ENCODE measurements around the gene PEX19.

PEX19 gene

GRCh38 chr1:160282807-160283206 lies 2.1 kb downstream of the PEX19 start:
- no peak overlapping the region for H3K27ac ChIP-seq (ENCODE audit: insufficient read depth, low read depth, low read length, poor library complexity, severe bottlenecking)
- H3K27me3 ChIP-seq (ENCODE audit: control insufficient read depth, insufficient read depth, low read length, poor library complexity, severe bottlenecking), result no peaks in the 10 kb centered on the region
- WGBS, 2 experiments, result 85 to 89% methylated on average over 7 of the region's 7 CpGs
- peaks cover 10% of the 10 kb centered on the region for H3K4me1 ChIP-seq (ENCODE audit: control insufficient read depth, insufficient read depth, low read length)
- no peak overlapping the region for H3K4me3 ChIP-seq (ENCODE audit: insufficient read depth, low read depth, low read length)
- peaks cover 36% of the 10 kb centered on the region for H3K36me3 ChIP-seq (ENCODE audit: control insufficient read depth, insufficient read depth, low read length)
- H3K9me3 ChIP-seq (ENCODE audit: control insufficient read depth, low read length), result no peaks in the 10 kb centered on the region

GRCh38 chr1:160277987-160278386 lies 6.9 kb downstream of the PEX19 start:
- Histone ChIP-seq H3K4me1 (ENCODE audit: control insufficient read depth, insufficient read depth, low read length) (no peaks in the 10 kb centered on the region), H3K27me3 (ENCODE audit: control insufficient read depth, insufficient read depth, low read length, poor library complexity, severe bottlenecking) (no peaks in the 10 kb centered on the region), H3K9me3 (ENCODE audit: control insufficient read depth, low read length) (no peaks in the 10 kb centered on the region), H3K36me3 (ENCODE audit: control insufficient read depth, insufficient read depth, low read length) (peaks cover 36% of the 10 kb centered on the region), H3K27ac (ENCODE audit: insufficient read depth, low read depth, low read length, poor library complexity, severe bottlenecking) (no peak overlapping the region), H3K4me3 (ENCODE audit: insufficient read depth, low read depth, low read length) (no peak overlapping the region)
- 89 to 98% methylated on average over 2 to 4 of the region's 4 CpGs for WGBS, 2 experiments

GRCh38 chr1:160277330-160277729 lies 7.6 kb downstream of the PEX19 start:
- H3K27ac ChIP-seq (ENCODE audit: insufficient read depth, low read depth, low read length, poor library complexity, severe bottlenecking), result no peak overlapping the region
- no peaks in the 10 kb centered on the region for H3K4me1 ChIP-seq (ENCODE audit: control insufficient read depth, insufficient read depth, low read length)
- H3K27me3 ChIP-seq (ENCODE audit: control insufficient read depth, insufficient read depth, low read length, poor library complexity, severe bottlenecking), result no peaks in the 10 kb centered on the region
- peaks cover 36% of the 10 kb centered on the region for H3K36me3 ChIP-seq (ENCODE audit: control insufficient read depth, insufficient read depth, low read length)
- H3K9me3 ChIP-seq (ENCODE audit: control insufficient read depth, low read length), result no peaks in the 10 kb centered on the region
- no peak overlapping the region for H3K4me3 ChIP-seq (ENCODE audit: insufficient read depth, low read depth, low read length)
- 93 to 95% methylated on average over 2 of the region's 2 CpGs for WGBS, 2 experiments

DNA sequence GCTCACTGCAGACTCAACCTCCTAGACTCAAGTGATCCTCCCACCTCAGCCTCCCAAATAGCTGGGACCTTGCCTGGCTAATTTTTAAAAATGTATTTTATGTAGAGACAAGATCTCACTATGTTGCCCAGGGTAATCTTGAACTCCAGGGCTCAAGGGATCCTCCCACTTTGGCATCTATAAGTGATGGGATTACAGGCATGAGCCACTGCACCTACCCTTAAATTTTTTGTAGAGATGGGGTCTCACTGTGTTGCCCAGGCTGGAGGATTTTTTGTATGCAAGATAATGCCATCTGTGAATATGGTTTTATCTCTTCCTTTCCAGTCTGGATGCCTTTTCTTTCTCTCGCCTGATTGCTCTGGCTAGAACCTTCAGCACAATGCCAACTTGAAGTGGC lies 13.9 kb downstream of the PEX19 start:
- Histone ChIP-seq H3K36me3 (ENCODE audit: control insufficient read depth, insufficient read depth, low read length) (no peaks in the 10 kb centered on the region), H3K4me3 (ENCODE audit: insufficient read depth, low read depth, low read length) (no peak overlapping the region), H3K4me1 (ENCODE audit: control insufficient read depth, insufficient read depth, low read length) (no peaks in the 10 kb centered on the region), H3K27ac (ENCODE audit: insufficient read depth, low read depth, low read length, poor library complexity, severe bottlenecking) (no peak overlapping the region), H3K27me3 (ENCODE audit: control insufficient read depth, insufficient read depth, low read length, poor library complexity, severe bottlenecking) (no peaks in the 10 kb centered on the region), H3K9me3 (ENCODE audit: control insufficient read depth, low read length) (no peaks in the 10 kb centered on the region)
- 82 to 83% methylated on average over 1 of the region's 1 CpG for WGBS, 2 experiments

DNA sequence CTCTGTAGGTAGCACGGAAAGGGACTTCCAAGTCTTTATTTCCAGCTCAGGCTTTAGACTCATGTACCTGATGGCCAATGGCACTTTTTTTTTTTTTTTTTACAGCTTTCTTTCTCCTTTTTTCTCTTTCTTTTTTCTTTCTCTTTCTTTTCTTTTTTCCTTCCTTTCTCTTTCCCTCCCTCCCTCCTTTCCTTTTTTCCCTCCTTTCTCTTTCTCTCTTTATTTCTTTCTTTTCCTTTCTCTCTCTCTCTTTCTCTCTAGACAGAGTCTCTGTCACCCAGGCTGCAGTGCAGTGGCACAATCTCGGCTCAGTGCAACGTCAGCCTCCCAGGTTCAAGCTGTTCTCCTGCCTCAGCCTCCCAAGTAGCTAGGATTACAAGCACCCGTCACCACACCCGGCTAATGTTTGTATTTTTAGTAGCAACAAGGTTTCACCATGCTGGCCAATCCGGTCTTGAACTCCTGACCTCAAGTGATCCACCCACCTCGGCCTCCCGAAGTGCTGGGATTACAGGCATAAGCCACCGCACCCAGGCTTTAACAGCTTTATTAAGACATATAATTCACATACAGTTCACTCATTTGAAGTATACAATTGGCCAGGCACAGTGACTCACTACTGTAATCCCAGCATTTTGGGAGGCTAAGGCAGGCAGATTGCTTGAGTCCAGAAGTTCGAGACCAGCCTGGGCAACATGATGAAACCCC lies 17.5 kb downstream of the PEX19 start:
- no peak overlapping the region for H3K4me3 ChIP-seq (ENCODE audit: insufficient read depth, low read depth, low read length)
- 79 to 80% methylated on average over 10 of the region's 10 CpGs for WGBS, 2 experiments
- no peak overlapping the region for H3K27ac ChIP-seq (ENCODE audit: insufficient read depth, low read depth, low read length, poor library complexity, severe bottlenecking)
- H3K4me1 ChIP-seq (ENCODE audit: control insufficient read depth, insufficient read depth, low read length), result no peaks in the 10 kb centered on the region
- no peaks in the 10 kb centered on the region for H3K9me3 ChIP-seq (ENCODE audit: control insufficient read depth, low read length)
- H3K27me3 ChIP-seq (ENCODE audit: control insufficient read depth, insufficient read depth, low read length, poor library complexity, severe bottlenecking), result peaks cover 10% of the 10 kb centered on the region
- H3K36me3 ChIP-seq (ENCODE audit: control insufficient read depth, insufficient read depth, low read length), result no peaks in the 10 kb centered on the region

- Histone ChIP-seq H3K9me3 (ENCODE audit: control insufficient read depth, low read length) (no peaks in the 10 kb centered on the region), H3K4me1 (ENCODE audit: control insufficient read depth, insufficient read depth, low read length) (peaks cover 12% of the 10 kb centered on the region), H3K27me3 (ENCODE audit: control insufficient read depth, insufficient read depth, low read length, poor library complexity, severe bottlenecking) (peaks cover 10% of the 10 kb centered on the region), H3K4me3 (ENCODE audit: insufficient read depth, low read depth, low read length) (no peak overlapping the region), H3K36me3 (ENCODE audit: control insufficient read depth, insufficient read depth, low read length) (no peaks in the 10 kb centered on the region), H3K27ac (ENCODE audit: insufficient read depth, low read depth, low read length, poor library complexity, severe bottlenecking) (no peak overlapping the region)
- WGBS, 2 experiments, result 91 to 97% methylated on average over 4 of the region's 4 CpGs
These were observed 20.1 kb downstream of the PEX19 start for GRCh38 chr1:160264795-160265307.

GRCh38 chr1:160261893-160262794 lies 22.8 kb downstream of the PEX19 start, which contains the start of gene DCAF8:
TSS of gene DCAF8 (minus strand) at chr1:160262549. CDS start at chr1:160244008, 18,541 bp downstream.
- no peaks in the 10 kb centered on the region for H3K36me3 ChIP-seq (ENCODE audit: control insufficient read depth, insufficient read depth, low read length)
- H3K27me3 ChIP-seq (ENCODE audit: control insufficient read depth, insufficient read depth, low read length, poor library complexity, severe bottlenecking), result peaks cover 10% of the 10 kb centered on the region
- H3K27ac ChIP-seq (ENCODE audit: insufficient read depth, low read depth, low read length, poor library complexity, severe bottlenecking), result peak within 1 kb of the TSS; percentile 86
- H3K4me3 ChIP-seq (ENCODE audit: insufficient read depth, low read depth, low read length), result peak within 1 kb of the TSS; percentile 99
- no peaks in the 10 kb centered on the region for H3K9me3 ChIP-seq (ENCODE audit: control insufficient read depth, low read length)
- H3K4me1 ChIP-seq (ENCODE audit: control insufficient read depth, insufficient read depth, low read length), result peaks cover 21% of the 10 kb centered on the region
- WGBS, 2 experiments, result 0% methylated on average over 67 of the region's 67 CpGs

DNA sequence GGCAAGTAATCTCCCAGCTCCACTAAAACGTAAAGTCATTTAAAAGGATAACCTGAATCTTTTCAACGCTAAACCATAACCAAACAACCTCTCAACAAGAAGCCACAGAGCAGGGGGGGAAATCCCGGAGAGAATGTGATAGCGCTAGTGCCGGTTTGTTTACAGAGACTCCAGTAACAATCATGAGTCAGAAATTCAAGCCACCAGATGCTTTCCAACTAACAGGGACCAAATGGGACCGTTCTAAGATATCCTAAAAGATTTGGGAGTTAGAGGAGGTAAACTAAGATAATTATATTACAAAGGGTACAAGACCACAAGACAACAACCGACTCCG lies 23.4 kb downstream of the PEX19 start:
- H3K4me1 ChIP-seq (ENCODE audit: control insufficient read depth, insufficient read depth, low read length), result peaks cover 23% of the 10 kb centered on the region
- WGBS, 2 experiments, result 0 to 1% methylated on average over 7 to 8 of the region's 8 CpGs

DNA sequence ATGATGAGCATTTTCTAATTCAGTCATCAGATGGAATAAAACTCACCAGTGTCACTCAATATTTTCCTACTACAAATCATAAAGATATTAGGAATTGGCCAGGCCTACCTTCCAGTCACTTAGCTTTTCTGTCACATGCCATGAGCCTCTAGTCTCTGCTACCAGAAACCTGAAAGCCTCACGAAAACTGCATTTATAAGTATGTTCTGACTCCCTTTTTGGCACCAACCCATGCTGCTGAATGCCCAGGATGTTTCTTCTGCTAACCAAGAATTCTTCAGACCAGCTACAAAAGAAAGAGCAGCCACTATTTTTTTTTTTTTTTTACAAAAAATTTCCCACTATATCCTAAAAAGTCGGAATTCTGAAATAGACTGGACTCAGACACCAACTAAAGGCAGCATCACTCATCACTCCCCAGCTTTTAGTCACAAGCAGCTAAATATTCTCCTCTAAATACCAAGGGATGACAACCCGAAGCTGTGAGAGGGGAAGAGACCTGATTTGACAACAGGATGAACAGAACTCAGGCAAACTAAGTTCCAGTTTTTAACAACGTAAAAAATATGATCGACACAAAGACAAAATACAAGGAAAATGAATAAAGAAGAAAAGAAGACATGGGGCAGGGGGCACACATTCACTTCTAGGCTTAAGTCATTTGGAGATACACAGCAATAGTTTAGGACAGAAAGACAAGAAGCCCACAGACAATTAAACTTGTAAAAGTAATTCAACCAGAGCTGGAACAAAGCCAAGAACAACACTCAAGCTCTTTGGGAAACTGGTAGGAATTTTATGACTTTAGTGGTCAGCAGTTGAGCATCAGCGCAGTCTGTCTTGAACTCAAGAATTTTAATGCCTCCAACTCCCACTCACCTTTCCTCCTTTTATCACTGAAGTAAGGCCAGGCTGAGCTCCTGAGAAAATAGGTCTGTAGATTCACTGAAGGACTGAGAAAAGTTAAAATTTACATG lies 24.2 kb downstream of the PEX19 start:
- Histone ChIP-seq H3K27me3 (ENCODE audit: control insufficient read depth, insufficient read depth, low read length, poor library complexity, severe bottlenecking) (peaks cover 8% of the 10 kb centered on the region), H3K4me3 (ENCODE audit: insufficient read depth, low read depth, low read length) (peak overlapping the region; percentile 99), H3K36me3 (ENCODE audit: control insufficient read depth, insufficient read depth, low read length) (no peaks in the 10 kb centered on the region), H3K4me1 (ENCODE audit: control insufficient read depth, insufficient read depth, low read length) (peaks cover 23% of the 10 kb centered on the region), H3K9me3 (ENCODE audit: control insufficient read depth, low read length) (no peaks in the 10 kb centered on the region), H3K27ac (ENCODE audit: insufficient read depth, low read depth, low read length, poor library complexity, severe bottlenecking) (no peak overlapping the region)
- 82 to 88% methylated on average over 6 of the region's 6 CpGs for WGBS, 2 experiments

More for the DNA sequence above, 23.4 kb downstream of the PEX19 start:
- Histone ChIP-seq H3K4me3 (ENCODE audit: insufficient read depth, low read depth, low read length) (peak overlapping the region; percentile 99), H3K27ac (ENCODE audit: insufficient read depth, low read depth, low read length, poor library complexity, severe bottlenecking) (peak overlapping the region; percentile 86), H3K27me3 (ENCODE audit: control insufficient read depth, insufficient read depth, low read length, poor library complexity, severe bottlenecking) (peaks cover 10% of the 10 kb centered on the region), H3K9me3 (ENCODE audit: control insufficient read depth, low read length) (no peaks in the 10 kb centered on the region), H3K36me3 (ENCODE audit: control insufficient read depth, insufficient read depth, low read length) (no peaks in the 10 kb centered on the region)
